ENCODE results near the gene CCL4L2. TPM values are rescaled to one million over a fixed set of nuclear protein-coding genes. Genes with fewer than 3 reads are reported as not detected.
"Not testable (repeated sequence)": the region's sequence is repeated elsewhere in the genome, so short reads cannot be mapped to it uniquely, and the experiment has no call there.

Gene CCL4L2
- total RNA-seq, 1 donor from 2014 or later = 22.1 TPM

GRCh38 chr17:36214918-36215317 is 4.1 kb downstream of the CCL4L2 start:
- DNase-seq (ENCODE audit: low spot score) (no peak), ATAC-seq (no peak)
- intact Hi-C loops (cut with DNase I) = no loop called here

GRCh38 chr17:36215406-36216308 is 4.8 kb downstream of the CCL4L2 start:
- intact Hi-C loops (cut with DNase I); DNase-seq (ENCODE audit: low spot score); ATAC-seq: not testable (repeated sequence)

- intact Hi-C loops (cut with DNase I); DNase-seq (ENCODE audit: low spot score); ATAC-seq: not testable (repeated sequence)
Observed at GRCh38 chr17:36219556-36219955, 8.7 kb downstream of the CCL4L2 start.

GRCh38 chr17:36220737-36221580 is 10.1 kb downstream of the CCL4L2 start:
- intact Hi-C loops (cut with DNase I); ATAC-seq; DNase-seq (ENCODE audit: low spot score): not testable (repeated sequence)

GRCh38 chr17:36221581-36222100 is 10.8 kb downstream of the CCL4L2 start:
- DNase-seq (ENCODE audit: low spot score); ATAC-seq; intact Hi-C loops (cut with DNase I): not testable (repeated sequence)

- DNase-seq (ENCODE audit: low spot score); ATAC-seq; intact Hi-C loops (cut with DNase I): not testable (repeated sequence)
Observed at GRCh38 chr17:36222967-36223366, 12.1 kb downstream of the CCL4L2 start.

- DNase-seq (ENCODE audit: low spot score); ATAC-seq: not testable (repeated sequence)
Observed at GRCh38 chr17:36229644-36230043, 18.8 kb downstream of the CCL4L2 start.

GRCh38 chr17:36242046-36242445 is 31.2 kb downstream of the CCL4L2 start:
- ATAC-seq; intact Hi-C loops (cut with DNase I); DNase-seq (ENCODE audit: low spot score): not testable (repeated sequence)

More at GRCh38 chr17:36229644-36230043, 18.8 kb downstream of the CCL4L2 start:
- intact Hi-C loops (cut with DNase I) = not testable (repeated sequence)

Other genes with a start within 250 kb of the CCL4L2 start
- 1.1 TPM for gene CCL16, start 229.6 kb upstream of the CCL4L2 start, total RNA-seq
- 96.8 TPM for gene CCL14, start 224.3 kb upstream of the CCL4L2 start, total RNA-seq
- gene CCL15, start 209.5 kb upstream of the CCL4L2 start, total RNA-seq = not detected
- gene CCL23, start 193.1 kb upstream of the CCL4L2 start, total RNA-seq = 1.0 TPM
- 58.8 TPM for gene CCL18, start 146.8 kb upstream of the CCL4L2 start, total RNA-seq
- gene CCL3, start 120.9 kb upstream of the CCL4L2 start, total RNA-seq = 39.9 TPM
- gene CCL4, start 107.2 kb upstream of the CCL4L2 start, total RNA-seq = 39.5 TPM
- 8.9 TPM for gene TBC1D3B, start 34.4 kb upstream of the CCL4L2 start, total RNA-seq
- gene CCL3L1, start 14.3 kb upstream of the CCL4L2 start, total RNA-seq = 12.4 TPM
- gene TBC1D3I, start 53.5 kb downstream of the CCL4L2 start, total RNA-seq = 0.36 TPM
- gene TBC1D3G, start 112.8 kb downstream of the CCL4L2 start, total RNA-seq = not detected
- not detected for gene TBC1D3H, start 177.4 kb downstream of the CCL4L2 start, total RNA-seq

All from sciatic nerve (tissue), 2 donors.